Uterus (tissue), 2 donors: ENCODE measurements around the gene C2CD2L.

Experiments
- CTCF ChIP-seq, 4 experiments: fragments of 200-600 bp in 2 of 4; fragments of 450-650 bp in 2 of 4; sonication (generic) in 2 of 4; IDR thresholded peaks; one replicate each; pipeline ENCODE4 v1.5.1; 2016 to 2019; ENCODE audit warnings: antibody characterized with exemption in 4 of 4, mild to moderate bottlenecking in 2 of 4, moderate library complexity in 1 of 4
- POLR2A ChIP-seq, 2 donors: fragments of 450-650 bp; IDR thresholded peaks; one replicate each; pipeline ENCODE4 v1.6.1; 2016; ENCODE audit warnings: antibody characterized with exemption in 2 of 2, mild to moderate bottlenecking in 1 of 2, moderate library complexity in 1 of 2

- TF ChIP-seq CTCF (IDR thresholded peaks at IDR 0.05) (no peak), POLR2A (IDR thresholded peaks at IDR 0.05) (no peak)
These were observed 40.6 kb downstream of the C2CD2L start for GRCh38 chr11:119147604-119148333.
